HEK293 (cell line): ENCODE data around the gene PITPNB.

Source experiments
- CTCF ChIA-PET: fragments of 350-600 bp; formaldehyde crosslinking; extraction: SDS; loops from one replicate; lab custom pipeline; 2021; ENCODE audit warnings: antibody characterized with exemption; lab: Yijun Ruan, JAX
- POLR2A ChIA-PET: fragments of 300-600 bp; formaldehyde crosslinking; extraction: SDS; loops from one replicate; lab custom pipeline; 2020; ENCODE audit warnings: antibody characterized with exemption, inconsistent platforms; lab: Yijun Ruan, JAX
- H3K27ac ChIP-seq: fragments of 200-500 bp; sonication (Bioruptor generic); 2 replicates; pipeline ENCODE4 v1.5.1; 2014; ENCODE audit warnings: low read depth, low read length, control low read depth, inconsistent platforms; ENCODE audit errors: extremely low read depth
- H3K36me3 ChIP-seq, 2 experiments: fragments of 200-500 bp in 1 of 2; sonication (Bioruptor generic) in 1 of 2; 1 replicate in 1 of 2; 2 replicates in 1 of 2; pipeline ENCODE4 v1.5.1; 2014 to 2017; ENCODE audit warnings: inconsistent platforms in 2 of 2, low read length in 2 of 2; ENCODE audit not compliant: control insufficient read depth in 2 of 2, insufficient read depth in 1 of 2
- H3K4me1 ChIP-seq: fragments of 200-500 bp; sonication (Bioruptor generic); 2 replicates; pipeline ENCODE4 v1.5.1; 2014; ENCODE audit warnings: mild to moderate bottlenecking, low read length, inconsistent platforms; ENCODE audit not compliant: control insufficient read depth, insufficient read depth
- H3K4me3 ChIP-seq: 2 replicates; pipeline ENCODE4 v1.5.1; 2011; ENCODE audit warnings: low read depth, mild to moderate bottlenecking, control low read depth, low read length, moderate library complexity
- H3K9me3 ChIP-seq: fragments of 200-500 bp; sonication (Bioruptor generic); 2 replicates; pipeline ENCODE4 v1.5.1; 2014; ENCODE audit warnings: low read depth, low read length, inconsistent platforms; ENCODE audit not compliant: control insufficient read depth, insufficient read depth
- FEZF1 ChIP-seq: fragments of 450-650 bp; formaldehyde crosslinking; IDR thresholded peaks from 2 replicates; pipeline ENCODE4 v1.5.1; 2016; ENCODE audit warnings: missing biosample characterization, missing genetic modification characterization
- KLF1 ChIP-seq: fragments of 450-650 bp; formaldehyde crosslinking; IDR thresholded peaks from 2 replicates; pipeline ENCODE4 v1.5.1; 2016; ENCODE audit warnings: missing biosample characterization, missing genetic modification characterization
- KLF9 ChIP-seq: fragments of 450-650 bp; formaldehyde crosslinking; IDR thresholded peaks from 2 replicates; pipeline ENCODE4 v1.5.1; 2016; ENCODE audit warnings: missing biosample characterization, missing genetic modification characterization, low read depth
- MZF1 ChIP-seq: fragments of 450-650 bp; formaldehyde crosslinking; IDR thresholded peaks from 2 replicates; pipeline ENCODE4 v1.5.1; 2017; ENCODE audit warnings: missing biosample characterization, missing genetic modification characterization, borderline replicate concordance
- PRDM6 ChIP-seq: fragments of 450-650 bp; formaldehyde crosslinking; IDR thresholded peaks from 2 replicates; pipeline ENCODE4 v1.5.1; 2017; ENCODE audit warnings: missing biosample characterization, missing genetic modification characterization
- YY2 ChIP-seq: fragments of 450-650 bp; formaldehyde crosslinking; IDR thresholded peaks from 2 replicates; pipeline ENCODE4 v1.5.1; 2016; ENCODE audit warnings: missing biosample characterization, missing genetic modification characterization
- ZFHX2 ChIP-seq: fragments of 450-650 bp; formaldehyde crosslinking; conservative IDR thresholded peaks from 2 replicates; pipeline ENCODE4 v1.5.1; 2016; ENCODE audit warnings: missing biosample characterization, missing genetic modification characterization
- ZNF112 ChIP-seq: fragments of 450-650 bp; formaldehyde crosslinking; IDR thresholded peaks from 2 replicates; pipeline ENCODE4 v1.5.0; 2017; ENCODE audit warnings: missing biosample characterization, missing genetic modification characterization
- ZNF121 ChIP-seq: fragments of 450-650 bp; formaldehyde crosslinking; IDR thresholded peaks from 2 replicates; pipeline ENCODE4 v1.5.1; 2016; ENCODE audit warnings: missing biosample characterization, missing genetic modification characterization
- ZNF138 ChIP-seq: fragments of 450-650 bp; formaldehyde crosslinking; IDR thresholded peaks from 2 replicates; pipeline ENCODE4 v1.5.1; 2016; ENCODE audit warnings: missing biosample characterization, missing genetic modification characterization, borderline replicate concordance
- ZNF140 ChIP-seq: fragments of 450-650 bp; formaldehyde crosslinking; IDR thresholded peaks from 2 replicates; pipeline ENCODE4 v1.5.1; 2016; ENCODE audit warnings: missing biosample characterization, missing genetic modification characterization
- ZNF280D ChIP-seq: fragments of 450-650 bp; formaldehyde crosslinking; IDR thresholded peaks from 2 replicates; pipeline ENCODE4 v1.5.1; 2016; ENCODE audit warnings: missing biosample characterization, missing genetic modification characterization
- ZNF510 ChIP-seq: fragments of 450-650 bp; formaldehyde crosslinking; IDR thresholded peaks from 2 replicates; pipeline ENCODE4 v1.5.1; 2018; ENCODE audit warnings: mild to moderate bottlenecking, missing genetic modification characterization, missing biosample characterization; ENCODE audit not compliant: insufficient replicate concordance
- ZNF544 ChIP-seq: fragments of 450-650 bp; formaldehyde crosslinking; IDR thresholded peaks from 2 replicates; pipeline ENCODE4 v1.5.0; 2017; ENCODE audit warnings: missing biosample characterization, missing genetic modification characterization
- ZNF596 ChIP-seq: fragments of 450-650 bp; IDR thresholded peaks from 2 replicates; pipeline ENCODE4 v1.5.0; 2018; ENCODE audit warnings: missing biosample characterization, mild to moderate bottlenecking, missing genetic modification characterization, moderate library complexity
- ZNF610 ChIP-seq: fragments of 450-650 bp; formaldehyde crosslinking; IDR thresholded peaks from 2 replicates; pipeline ENCODE4 v1.5.1; 2016; ENCODE audit warnings: missing biosample characterization, missing genetic modification characterization, borderline replicate concordance
- ZSCAN5A ChIP-seq: fragments of 450-650 bp; formaldehyde crosslinking; IDR thresholded peaks from 2 replicates; pipeline ENCODE4 v1.5.1; 2016; ENCODE audit warnings: missing biosample characterization, missing genetic modification characterization
- TF ChIP-seq, protein P1 (sequence below): fragments of 450-650 bp; formaldehyde crosslinking; IDR thresholded peaks from 2 replicates; pipeline ENCODE4 v1.5.1; 2016; ENCODE audit warnings: missing biosample characterization, missing genetic modification characterization
- TF ChIP-seq, protein P2 (sequence below): fragments of 450-650 bp; formaldehyde crosslinking; IDR thresholded peaks from 2 replicates; pipeline ENCODE4 v1.5.1; 2016; ENCODE audit warnings: missing biosample characterization, missing genetic modification characterization
- TF ChIP-seq, protein P3 (sequence below): fragments of 450-650 bp; formaldehyde crosslinking; IDR thresholded peaks from 2 replicates; pipeline ENCODE4; 2016; ENCODE audit warnings: missing biosample characterization, missing genetic modification characterization

Gene PITPNB

GRCh38 chr22:27882507-27883290, 36.4 kb downstream of the PITPNB start:
- Histone ChIP-seq H3K4me3 (no peak overlapping the region), H3K4me1 (peaks cover 15% of the 10 kb centered on the region), H3K36me3 (peaks cover 10 to 34% of the 10 kb centered on the region in 2 experiments; a peak in 2 of 3 replicates), H3K9me3 (no peaks in the 10 kb centered on the region), H3K27ac (peak overlapping the region; percentile 4; the same call in 1 of the 2 replicates)
- TF ChIP-seq ZNF510, result no peak
- TF ChIP-seq YY2, result no peak
- TF ChIP-seq, protein P1, sequence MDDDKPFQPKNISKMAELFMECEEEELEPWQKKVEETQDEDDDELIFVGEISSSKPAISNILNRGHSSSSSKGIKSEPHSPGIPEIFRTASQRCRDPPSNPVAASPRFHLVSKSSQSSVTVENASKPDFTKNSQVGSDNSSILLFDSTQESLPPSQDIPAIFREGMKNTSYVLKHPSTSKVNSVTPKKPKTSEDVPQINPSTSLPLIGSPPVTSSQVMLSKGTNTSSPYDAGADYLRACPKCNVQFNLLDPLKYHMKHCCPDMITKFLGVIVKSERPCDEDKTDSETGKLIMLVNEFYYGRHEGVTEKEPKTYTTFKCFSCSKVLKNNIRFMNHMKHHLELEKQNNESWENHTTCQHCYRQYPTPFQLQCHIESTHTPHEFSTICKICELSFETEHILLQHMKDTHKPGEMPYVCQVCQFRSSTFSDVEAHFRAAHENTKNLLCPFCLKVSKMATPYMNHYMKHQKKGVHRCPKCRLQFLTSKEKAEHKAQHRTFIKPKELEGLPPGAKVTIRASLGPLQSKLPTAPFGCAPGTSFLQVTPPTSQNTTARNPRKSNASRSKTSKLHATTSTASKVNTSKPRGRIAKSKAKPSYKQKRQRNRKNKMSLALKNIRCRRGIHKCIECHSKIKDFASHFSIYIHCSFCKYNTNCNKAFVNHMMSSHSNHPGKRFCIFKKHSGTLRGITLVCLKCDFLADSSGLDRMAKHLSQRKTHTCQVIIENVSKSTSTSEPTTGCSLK, result no peak
- no peak for TF ChIP-seq ZNF596
- TF ChIP-seq PRDM6 (tag by site-specific recombination), result peak; percentile 26; the same call in 1 of the 2 replicates
- peak; percentile 40; the same call in 1 of the 2 replicates for TF ChIP-seq FEZF1 (tag by site-specific recombination)
- TF ChIP-seq ZNF280D (tag by site-specific recombination), result no peak
- 0 out of 2 replicates have a peak, but pooled peaks have one; percentile 31 for TF ChIP-seq MZF1 (tag by site-specific recombination)
- TF ChIP-seq KLF1 (tag by site-specific recombination), result no peak
- ChIA-PET CTCF (interaction anchor here (0.6 to 7.5 kb wide), 11 partner anchors 9 to 1204 kb away, joined by 3 to 90 read pairs (median 6); partner anchors contain the start of gene PITPNB), POLR2A (interaction anchor here (0.5 to 1.3 kb wide), 4 partner anchors 11 to 106 kb away, joined by 3 to 6 read pairs (median 5); partner anchors contain the start of gene PITPNB)

DNA sequence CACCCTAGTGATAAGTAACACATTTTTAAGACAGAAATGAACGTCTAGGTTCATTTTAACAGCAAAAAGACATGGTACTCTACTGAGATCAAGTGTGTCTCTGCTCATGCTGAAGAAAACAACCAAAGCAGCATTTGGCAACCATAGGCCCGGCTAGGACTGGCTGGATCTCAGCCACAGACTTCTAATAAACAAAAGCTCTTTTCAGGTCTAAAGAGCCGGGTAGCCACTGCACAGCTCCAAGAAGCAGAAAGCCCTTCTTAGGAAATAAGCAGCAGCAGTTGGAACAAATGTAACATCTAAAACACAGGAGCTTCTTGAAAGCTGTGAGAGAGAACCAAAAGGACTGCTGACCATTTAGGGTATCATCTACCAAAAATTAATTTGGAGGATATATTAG, 37.6 kb downstream of the PITPNB start:
- CTCF ChIA-PET, result interaction anchor here (0.6 to 5.7 kb wide), 29 partner anchors 10 to 1203 kb away, joined by 3 to 61 read pairs (median 4); no protein-coding TSS in a partner anchor
- Histone ChIP-seq H3K27ac (no peak overlapping the region), H3K36me3 (peaks cover 13 to 28% of the 10 kb centered on the region in 2 experiments), H3K4me1 (peaks cover 16% of the 10 kb centered on the region), H3K9me3 (no peaks in the 10 kb centered on the region), H3K4me3 (no peak overlapping the region)
- POLR2A ChIA-PET, result no interaction called here
- TF ChIP-seq ZNF112 (tag by site-specific recombination), result no peak
- TF ChIP-seq ZFHX2 (tag by site-specific recombination), result no peak
- no peak for TF ChIP-seq ZNF140
- no peak for TF ChIP-seq ZNF610 (tag by site-specific recombination)
- TF ChIP-seq ZNF544, result no peak
- TF ChIP-seq, protein P2, sequence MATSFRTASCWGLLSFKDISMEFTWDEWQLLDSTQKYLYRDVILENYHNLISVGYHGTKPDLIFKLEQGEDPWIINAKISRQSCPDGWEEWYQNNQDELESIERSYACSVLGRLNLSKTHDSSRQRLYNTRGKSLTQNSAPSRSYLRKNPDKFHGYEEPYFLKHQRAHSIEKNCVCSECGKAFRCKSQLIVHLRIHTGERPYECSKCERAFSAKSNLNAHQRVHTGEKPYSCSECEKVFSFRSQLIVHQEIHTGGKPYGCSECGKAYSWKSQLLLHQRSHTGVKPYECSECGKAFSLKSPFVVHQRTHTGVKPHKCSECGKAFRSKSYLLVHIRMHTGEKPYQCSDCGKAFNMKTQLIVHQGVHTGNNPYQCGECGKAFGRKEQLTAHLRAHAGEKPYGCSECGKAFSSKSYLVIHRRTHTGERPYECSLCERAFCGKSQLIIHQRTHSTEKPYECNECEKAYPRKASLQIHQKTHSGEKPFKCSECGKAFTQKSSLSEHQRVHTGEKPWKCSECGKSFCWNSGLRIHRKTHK (tag by site-specific recombination), result no peak
- TF ChIP-seq, protein P3, sequence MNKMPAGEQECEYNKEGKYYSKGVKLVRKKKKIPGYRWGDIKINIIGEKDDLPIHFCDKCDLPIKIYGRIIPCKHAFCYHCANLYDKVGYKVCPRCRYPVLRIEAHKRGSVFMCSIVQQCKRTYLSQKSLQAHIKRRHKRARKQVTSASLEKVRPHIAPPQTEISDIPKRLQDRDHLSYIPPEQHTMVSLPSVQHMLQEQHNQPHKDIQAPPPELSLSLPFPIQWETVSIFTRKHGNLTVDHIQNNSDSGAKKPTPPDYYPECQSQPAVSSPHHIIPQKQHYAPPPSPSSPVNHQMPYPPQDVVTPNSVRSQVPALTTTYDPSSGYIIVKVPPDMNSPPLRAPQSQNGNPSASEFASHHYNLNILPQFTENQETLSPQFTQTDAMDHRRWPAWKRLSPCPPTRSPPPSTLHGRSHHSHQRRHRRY, result no peak
- TF ChIP-seq ZNF121, result no peak
- no peak for TF ChIP-seq ZSCAN5A (tag by site-specific recombination)
- no peak for TF ChIP-seq KLF9 (tag by site-specific recombination)
- TF ChIP-seq ZNF138 (tag by site-specific recombination), result no peak
- no peak for TF ChIP-seq PRDM6 (tag by site-specific recombination)
